GM19099 (cell line): ENCODE results near the gene MOGAT3.

ENCODE experiments used
- POLR2A ChIP-seq: IDR thresholded peaks from 3 replicates; pipeline ENCODE4 v1.6.1; 2011; ENCODE audit warnings: low read depth; ENCODE audit not compliant: insufficient read length; ENCODE audit errors: extremely low read depth

The MOGAT3 gene

DNA sequence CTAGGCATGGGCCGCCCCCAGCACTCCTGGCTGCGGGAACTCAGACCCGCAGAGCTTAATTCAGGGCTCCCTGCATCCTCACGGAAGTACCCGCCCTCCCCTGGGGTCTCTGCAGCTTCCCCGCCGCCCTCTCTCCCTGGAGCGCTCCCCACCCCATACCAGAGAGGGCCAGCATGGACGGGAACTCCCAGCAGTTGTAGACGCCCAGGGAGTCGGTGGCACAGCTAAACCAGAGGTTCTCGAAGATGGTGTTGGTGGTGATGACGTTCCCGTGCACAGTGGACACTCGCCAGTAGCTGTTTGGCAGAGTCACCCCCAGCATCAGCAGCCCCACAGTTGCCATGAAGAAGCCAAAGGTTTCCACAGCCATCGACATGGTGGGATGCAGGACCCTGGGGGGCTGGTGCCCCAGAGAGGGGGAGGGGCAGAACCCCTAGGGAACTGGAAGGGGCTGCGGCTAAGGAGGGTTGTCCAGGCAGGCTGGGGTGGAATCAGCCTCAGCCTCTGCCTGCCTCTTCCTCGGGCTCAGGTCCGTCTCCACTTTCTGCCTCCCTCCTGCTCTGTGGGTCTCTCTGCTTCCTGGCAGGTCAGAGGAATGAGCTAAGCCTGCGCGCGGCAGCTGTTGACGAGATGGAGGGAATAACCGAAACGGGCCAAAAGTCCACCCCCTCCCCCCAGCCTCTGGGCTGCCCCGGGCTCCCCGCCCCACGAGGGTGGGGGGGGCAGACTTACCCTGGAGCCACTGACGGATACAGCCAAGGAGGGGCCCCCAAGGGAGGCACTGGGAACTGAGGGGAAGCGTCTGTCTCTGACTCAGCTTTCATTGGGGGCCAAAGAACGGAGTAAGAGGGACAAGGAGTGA is 36.6 kb upstream of the MOGAT3 start, which contains the start of gene CLDN15:
CLDN15 (minus strand) TSS at position 597 of the 862 bp plus-strand sequence; CDS start at position 376, 221 bp downstream.
- no peak for TF ChIP-seq POLR2A

DNA sequence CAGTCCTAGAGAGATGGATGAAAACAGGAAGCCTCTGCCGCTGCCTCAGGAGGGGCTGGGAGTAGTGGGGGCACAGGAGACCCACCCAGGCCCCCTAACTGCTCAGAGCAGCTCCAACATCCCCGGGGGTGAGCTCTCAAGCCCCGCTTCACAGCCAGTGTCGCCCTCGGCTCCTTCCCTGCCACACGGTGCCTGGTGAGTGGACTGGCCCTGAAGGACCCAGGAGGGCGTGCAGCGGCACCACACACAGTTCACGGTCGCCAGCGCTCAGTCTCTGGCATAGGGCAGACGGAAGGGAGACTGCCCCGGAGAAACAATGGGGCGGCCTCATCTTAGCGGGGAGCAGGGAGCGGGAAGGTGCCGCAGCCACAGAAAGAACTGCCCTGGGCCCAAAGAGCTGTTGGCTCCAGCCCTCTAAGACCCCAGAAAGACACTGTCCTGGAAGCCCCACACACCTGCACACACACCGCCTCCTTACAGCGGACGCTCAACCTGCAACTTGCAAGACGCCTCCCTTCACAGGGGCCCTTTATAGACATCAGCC is 35.5 kb upstream of the MOGAT3 start:
- no peak for TF ChIP-seq POLR2A

DNA sequence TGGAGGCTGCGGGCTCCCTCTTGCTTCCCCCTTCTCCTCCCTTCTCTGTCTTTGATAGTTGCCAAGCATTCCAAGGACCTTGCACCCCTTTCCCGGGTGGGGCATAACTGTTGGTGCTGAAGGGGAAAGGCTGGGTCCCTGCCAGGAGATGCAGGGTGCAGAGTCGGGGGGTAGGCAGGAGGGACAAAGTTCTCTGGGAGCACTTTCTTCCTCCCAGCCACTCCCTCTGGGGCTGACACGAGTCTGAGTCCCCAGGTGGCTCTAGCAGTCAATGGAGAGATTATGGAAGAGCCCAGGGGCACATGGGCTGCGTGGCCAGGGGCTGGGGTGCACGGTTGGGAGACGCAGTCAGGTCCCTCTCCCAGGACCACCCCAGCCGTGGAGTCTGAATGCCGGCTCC is 34.7 kb upstream of the MOGAT3 start:
- no peak for TF ChIP-seq POLR2A

DNA sequence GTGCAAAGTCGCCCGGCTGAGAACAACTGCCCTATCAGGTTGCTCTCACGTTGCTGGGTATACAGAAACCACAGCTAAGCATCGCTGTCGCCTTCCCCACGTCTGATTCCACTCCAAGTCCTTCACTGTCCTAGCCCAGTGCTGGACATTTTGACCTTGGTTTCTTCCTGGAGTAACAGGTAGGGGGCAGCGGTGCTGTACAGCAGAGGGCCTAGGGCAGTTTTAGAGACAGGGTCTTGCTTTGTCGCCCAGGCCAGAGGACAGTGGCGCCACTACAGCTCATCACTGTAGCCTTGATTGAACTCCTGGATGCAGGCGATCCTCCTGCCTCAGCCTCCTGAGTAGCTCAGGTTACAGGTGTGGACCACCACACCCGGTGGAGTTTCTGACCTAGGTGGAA is 34.2 kb upstream of the MOGAT3 start:
- TF ChIP-seq POLR2A = no peak

DNA sequence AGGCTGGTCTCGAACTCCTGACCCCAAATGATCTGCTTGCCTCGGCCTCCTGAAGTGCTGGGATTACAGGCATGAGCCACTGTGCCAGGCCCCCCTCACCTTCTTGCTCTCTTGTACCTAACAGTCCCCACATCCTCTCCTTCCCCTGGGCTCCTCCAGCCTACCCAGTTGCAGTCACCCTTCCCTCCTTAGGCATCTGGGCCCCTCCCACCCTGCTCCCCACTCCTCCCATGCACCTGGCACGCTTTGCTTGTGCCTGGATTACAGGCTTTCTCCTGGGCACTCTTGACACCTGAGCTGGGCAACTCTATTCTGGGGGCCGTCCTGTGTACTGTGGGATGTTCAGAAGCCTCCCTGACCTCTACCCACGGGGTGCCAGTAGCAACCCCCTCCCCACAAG is 33.8 kb upstream of the MOGAT3 start:
- TF ChIP-seq POLR2A = no peak

DNA sequence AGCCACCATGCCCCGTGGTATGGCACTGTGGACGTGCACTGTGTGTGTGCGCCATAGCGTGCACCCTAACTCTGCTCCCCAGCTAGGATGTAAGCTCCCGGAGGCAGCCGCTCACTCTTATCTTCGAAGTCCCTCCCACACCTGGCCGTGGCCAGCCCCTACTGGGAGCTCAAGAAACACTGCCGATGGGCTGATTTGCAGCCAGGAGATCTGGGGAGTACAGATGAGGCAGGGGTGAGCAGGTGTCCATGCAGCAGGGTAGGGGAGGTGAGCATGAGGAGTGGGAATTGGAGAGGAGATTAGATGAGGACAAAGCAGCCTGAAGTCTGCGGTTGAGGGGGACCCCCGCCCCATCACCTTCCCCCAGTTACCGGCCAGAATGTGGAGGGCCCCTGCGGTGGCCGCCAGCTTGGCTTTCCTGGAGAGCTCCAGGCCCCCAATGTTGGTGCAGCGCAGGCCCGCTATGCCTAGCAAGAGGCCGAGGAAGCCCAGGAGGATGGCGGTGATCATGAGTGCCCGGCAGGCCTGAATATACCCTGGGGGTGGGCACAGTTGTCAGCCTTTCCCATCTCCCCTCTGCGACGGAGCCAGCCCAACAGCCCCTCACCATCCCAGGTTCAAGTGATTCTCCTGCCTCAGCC is 33.2 kb upstream of the MOGAT3 start:
- TF ChIP-seq POLR2A = no peak

DNA sequence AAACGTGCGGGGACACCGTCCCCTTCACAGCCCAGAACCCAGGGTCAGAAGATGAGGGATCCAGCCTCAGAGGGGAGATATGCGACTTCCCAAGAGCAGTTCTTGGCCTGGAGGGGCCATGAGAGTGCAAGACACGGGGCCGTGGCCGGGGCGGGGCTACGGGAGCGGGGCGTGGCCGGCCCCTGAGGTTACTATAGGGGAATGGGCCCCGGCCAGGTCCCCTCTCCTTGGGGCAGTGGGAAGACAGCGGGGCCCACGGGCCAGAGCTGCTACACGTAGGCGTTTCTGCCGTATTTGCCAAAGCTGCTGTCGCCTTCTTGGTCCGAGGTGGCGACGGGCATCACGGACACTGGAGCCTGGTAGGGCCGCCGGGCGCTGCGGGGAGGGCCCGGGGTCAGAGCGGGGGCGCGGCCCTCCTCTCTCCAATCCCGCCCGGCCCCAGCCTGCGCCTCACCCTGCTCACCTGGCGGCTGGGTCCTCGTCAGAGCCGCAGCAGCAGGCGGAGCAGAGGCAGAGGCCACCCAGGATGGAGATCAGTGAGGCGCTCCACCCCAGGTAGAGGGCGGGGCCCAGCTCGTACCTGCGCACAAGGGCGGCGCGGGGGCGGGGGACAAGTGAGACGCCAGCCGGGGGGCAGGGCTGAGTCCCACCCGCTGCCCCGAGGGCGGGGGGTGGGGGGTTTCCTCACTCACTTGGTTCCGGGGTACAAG is 31.5 kb upstream of the MOGAT3 start:
- no peak for TF ChIP-seq POLR2A

DNA sequence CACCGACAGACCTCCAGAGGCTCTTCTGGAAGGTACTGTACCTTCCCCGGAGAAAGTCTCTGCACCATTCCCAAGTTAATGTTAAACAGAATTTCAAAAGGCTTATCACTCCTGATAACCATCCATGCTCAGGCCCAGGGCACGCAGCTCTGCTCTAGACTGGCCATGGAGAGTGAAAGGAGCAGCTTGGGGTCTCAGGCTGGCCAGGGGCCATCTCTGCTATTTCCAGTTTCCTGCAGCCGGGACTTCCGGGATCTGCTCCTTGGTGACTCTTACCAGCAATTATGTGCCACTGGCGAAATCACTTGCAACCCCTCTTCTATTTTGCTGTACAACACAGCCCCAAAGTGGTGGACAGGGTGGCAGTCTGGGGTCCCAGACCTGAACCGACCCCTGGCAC is 30.8 kb upstream of the MOGAT3 start:
- TF ChIP-seq POLR2A = no peak

DNA sequence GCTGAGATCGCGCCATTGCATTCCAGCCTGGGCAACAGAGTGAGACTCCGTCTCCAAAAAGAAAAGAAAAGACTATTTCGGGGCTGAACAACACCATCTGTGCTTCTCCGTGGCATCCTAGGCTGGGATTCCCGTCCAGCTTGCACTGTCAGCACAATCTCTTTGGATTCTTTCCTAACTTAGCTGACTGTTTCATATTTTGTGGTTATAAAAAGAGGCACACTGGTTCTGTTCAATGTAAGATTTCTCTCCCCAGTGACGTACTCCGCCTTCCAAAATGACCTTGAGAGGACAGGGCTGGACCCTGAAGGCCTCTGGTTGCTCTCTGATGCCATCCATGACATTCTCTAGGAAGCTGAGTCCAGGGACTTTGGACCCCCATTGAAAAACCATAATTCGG is 25.9 kb upstream of the MOGAT3 start:
- TF ChIP-seq POLR2A = no peak

DNA sequence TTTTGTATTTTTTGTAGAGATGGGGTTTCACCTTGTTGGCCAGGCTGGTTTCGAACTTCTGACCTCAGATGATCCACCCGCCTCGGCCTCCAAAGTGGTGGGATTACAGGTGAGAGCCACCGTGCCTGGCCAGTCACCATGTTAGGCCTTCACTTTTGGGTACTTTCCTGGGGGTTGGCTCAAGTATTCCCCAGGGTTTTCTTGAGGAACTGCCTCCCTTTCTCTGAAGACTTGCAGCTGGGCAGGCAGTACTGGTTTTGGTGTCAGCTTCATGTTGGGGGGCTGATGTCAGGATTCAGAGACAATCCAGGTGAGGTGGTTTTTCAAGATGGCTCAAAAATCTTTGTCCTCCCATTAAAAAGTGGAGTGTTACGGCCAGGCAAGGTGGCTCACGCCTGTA is 24.8 kb upstream of the MOGAT3 start:
- no peak for TF ChIP-seq POLR2A

DNA sequence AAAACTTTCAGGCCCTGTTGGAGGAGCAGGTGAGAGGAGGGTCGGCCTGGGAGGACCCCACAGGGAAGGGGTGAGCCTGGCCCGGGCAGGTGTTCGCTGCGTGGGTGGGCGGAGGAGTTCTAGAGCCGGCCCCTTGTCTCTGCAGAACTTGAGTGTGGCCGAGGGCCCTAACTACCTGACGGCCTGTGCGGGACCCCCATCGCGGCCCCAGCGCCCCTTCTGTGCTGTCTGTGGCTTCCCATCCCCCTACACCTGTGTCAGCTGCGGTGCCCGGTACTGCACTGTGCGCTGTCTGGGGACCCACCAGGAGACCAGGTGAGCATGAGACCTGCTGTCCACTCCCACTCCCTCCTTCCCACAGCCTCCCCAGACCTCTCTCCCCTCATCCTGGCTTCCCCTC is 22.7 kb upstream of the MOGAT3 start:
- no peak for TF ChIP-seq POLR2A

DNA sequence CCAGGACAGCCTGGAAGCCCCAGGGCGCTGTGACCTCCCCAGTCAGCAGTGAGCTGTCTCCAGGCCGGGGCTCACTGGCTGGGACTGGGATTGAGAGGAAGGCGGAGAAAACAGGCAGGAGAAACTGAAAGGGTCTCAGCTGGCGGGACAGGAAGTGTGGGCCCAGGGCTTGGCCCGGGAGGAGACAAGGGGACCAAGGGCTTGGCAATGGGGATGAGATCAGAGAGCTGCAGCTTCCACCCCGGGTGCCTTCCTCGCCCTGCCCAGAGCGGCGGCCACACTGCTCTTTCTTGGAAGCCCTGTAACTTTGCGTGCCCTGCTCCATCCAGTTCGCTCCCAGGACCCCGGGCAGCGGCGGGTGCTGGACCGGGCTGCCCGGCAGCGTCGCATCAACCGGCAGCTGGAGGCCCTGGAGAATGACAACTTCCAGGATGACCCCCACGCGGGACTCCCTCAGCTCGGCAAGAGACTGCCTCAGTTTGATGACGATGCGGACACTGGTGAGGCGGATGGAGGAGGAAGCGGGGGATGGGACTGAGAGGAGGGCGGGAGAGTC is 21.5 kb upstream of the MOGAT3 start:
- no peak for TF ChIP-seq POLR2A

DNA sequence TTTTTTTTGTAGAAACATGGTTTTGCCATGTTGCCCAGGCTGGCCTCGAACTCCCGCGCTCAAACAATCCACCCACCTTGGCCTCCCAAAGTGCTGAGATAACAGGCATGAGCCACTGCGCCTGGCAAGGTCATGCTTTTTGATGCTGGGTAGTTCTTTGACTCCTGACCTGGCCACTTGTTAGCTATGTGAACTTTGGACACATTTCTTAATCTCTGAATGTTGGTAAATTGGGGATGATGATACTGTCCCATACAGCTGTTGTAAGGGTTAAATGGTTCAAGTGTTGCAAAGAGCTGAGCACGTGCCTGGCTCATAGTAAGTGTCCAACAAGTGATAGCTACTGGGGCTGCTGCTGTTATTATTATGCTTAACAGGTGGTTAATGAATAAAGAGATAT is 19.5 kb upstream of the MOGAT3 start:
- no peak for TF ChIP-seq POLR2A

DNA sequence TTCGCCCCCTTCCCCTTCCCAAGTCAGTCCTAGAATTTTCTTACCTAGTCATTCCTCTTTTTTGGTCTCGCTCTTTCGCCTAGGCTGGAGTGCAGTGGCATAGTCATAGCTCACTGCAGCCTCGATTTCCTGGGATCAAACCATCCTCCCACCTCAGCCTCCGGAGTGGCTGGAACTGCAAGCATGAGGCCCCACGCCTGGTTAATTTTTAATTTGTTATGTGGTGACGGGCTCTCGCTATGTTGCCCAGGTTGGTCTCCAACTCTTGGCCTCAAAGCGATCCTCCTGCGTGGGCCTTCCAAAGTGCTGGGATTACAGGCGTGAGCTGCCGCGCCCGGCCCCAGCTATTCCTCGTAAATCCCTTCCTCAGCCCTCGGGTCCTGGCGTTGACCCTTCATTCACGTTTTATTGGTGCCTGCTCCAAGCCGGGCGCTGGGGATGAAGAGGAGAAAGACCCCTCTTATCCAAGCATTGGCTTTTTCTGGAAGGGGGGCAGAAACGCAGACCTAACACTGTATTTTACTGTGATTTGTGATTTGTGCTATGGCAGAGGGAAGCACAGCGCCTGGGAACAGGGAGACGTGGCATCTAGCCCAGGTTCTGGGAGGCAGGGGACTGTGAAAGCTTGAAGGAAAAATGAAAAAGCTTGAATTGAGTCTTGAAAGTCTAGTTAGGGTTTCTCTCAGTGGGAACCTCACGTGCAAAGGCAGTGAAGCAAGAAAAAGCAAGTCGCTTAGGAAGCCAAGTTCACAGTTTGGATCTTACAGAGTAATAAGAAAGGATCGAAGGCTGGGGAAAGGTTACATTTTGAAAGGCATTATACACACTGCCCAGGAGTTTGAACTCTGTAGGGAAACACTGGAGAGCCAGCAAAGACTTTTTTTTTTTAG is 17.6 kb upstream of the MOGAT3 start:
- TF ChIP-seq POLR2A = peak; percentile 44
